A673 (cell line): Measurements from ENCODE around the gene CMPK1.

Experiments used
- EZH2 ChIP-seq: fragments of 200-600 bp; sonication (generic); IDR thresholded peaks from 2 replicates; pipeline ENCODE4 v1.6.1; 2017; ENCODE audit warnings: borderline replicate concordance, low read depth, mild to moderate bottlenecking, mixed read lengths, antibody characterized with exemption, low read length; ENCODE audit not compliant: poor library complexity, severe bottlenecking
- TF ChIP-seq, protein P1 (sequence below): fragments of 300-800, 200-600 bp; sonication (generic); conservative IDR thresholded peaks from 2 replicates; pipeline ENCODE4 v1.5.1; 2017; ENCODE audit warnings: low read depth, mild to moderate bottlenecking, antibody characterized with exemption, low read length, moderate library complexity, mixed read lengths

DNA sequence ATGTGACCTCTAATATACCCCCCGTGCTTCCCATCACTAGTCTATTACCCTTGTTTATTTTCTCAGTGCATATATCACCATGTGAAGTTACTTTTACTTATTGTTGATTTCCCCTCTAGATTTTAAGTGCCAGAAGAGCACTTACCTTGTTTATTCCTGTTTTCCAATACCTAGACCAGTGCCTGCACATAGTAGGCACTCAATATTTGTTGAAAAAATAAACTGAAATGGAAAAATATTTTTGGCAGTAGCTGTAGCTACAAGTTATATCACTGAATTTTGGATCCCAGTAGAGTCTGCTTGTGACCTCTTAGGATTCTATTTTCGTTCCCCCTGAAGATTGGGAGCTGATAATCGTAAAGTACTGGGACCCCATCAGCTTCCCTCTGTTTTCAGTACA lies 50.5 kb downstream of the CMPK1 start:
- TF ChIP-seq, protein P1, sequence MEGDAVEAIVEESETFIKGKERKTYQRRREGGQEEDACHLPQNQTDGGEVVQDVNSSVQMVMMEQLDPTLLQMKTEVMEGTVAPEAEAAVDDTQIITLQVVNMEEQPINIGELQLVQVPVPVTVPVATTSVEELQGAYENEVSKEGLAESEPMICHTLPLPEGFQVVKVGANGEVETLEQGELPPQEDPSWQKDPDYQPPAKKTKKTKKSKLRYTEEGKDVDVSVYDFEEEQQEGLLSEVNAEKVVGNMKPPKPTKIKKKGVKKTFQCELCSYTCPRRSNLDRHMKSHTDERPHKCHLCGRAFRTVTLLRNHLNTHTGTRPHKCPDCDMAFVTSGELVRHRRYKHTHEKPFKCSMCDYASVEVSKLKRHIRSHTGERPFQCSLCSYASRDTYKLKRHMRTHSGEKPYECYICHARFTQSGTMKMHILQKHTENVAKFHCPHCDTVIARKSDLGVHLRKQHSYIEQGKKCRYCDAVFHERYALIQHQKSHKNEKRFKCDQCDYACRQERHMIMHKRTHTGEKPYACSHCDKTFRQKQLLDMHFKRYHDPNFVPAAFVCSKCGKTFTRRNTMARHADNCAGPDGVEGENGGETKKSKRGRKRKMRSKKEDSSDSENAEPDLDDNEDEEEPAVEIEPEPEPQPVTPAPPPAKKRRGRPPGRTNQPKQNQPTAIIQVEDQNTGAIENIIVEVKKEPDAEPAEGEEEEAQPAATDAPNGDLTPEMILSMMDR, result no peak
- TF ChIP-seq EZH2, result no peak
